ENCODE data around the gene UPF1. TPM values are rescaled to one million over a fixed set of nuclear protein-coding genes. Genes with fewer than 3 reads are reported as not detected.

Gene UPF1
- total RNA-seq, 4 donors from 2014 or later, result 63.9 to 157 (median 127) TPM

GRCh38 chr19:18785179-18786124, 46.3 kb upstream of the UPF1 start:
- peak; percentile 55 to 88 (median 87) for DNase-seq
- Histone ChIP-seq H3K36me3 (no peaks in the 10 kb centered on the region), H3K4me1 (peaks cover 0 to 44% (median 24%) of the 10 kb centered on the region in 4 donors), H3K27ac (no peak overlapping the region), H3K27me3 (peaks cover 0 to 37% of the 10 kb centered on the region in 2 donors), H3K4me3 (peak overlapping the region in 2 of 4 donors; percentile 5 to 18), H3K9me3 (peaks cover 0 to 3% (median 0%) of the 10 kb centered on the region in 4 donors)
- no peak for TF ChIP-seq CTCF (IDR thresholded peaks at IDR 0.05)
- TF ChIP-seq POLR2A (IDR thresholded peaks at IDR 0.05), result no peak

- no peak for DNase-seq
- peaks cover 0 to 48% of the 10 kb centered on the region in 2 donors for H3K27me3 ChIP-seq
- H3K4me3 ChIP-seq, result peak overlapping the region in 1 of 4 donors; percentile 11
- TF ChIP-seq CTCF (IDR thresholded peaks at IDR 0.05), result no peak
- H3K27ac ChIP-seq, result no peak overlapping the region
- H3K4me1 ChIP-seq, result peaks cover 0 to 52% (median 27%) of the 10 kb centered on the region in 4 donors
- H3K36me3 ChIP-seq, result no peaks in the 10 kb centered on the region
- H3K9me3 ChIP-seq, result peaks cover 0 to 3% (median 0%) of the 10 kb centered on the region in 4 donors
Observed at GRCh38 chr19:18788529-18789421, 43.0 kb upstream of the UPF1 start.

- DNase-seq, result no peak
- Histone ChIP-seq H3K4me1 (peaks cover 0 to 52% (median 27%) of the 10 kb centered on the region in 4 donors), H3K27ac (no peak overlapping the region), H3K9me3 (peaks cover 0 to 3% (median 0%) of the 10 kb centered on the region in 4 donors), H3K27me3 (peaks cover 0 to 48% of the 10 kb centered on the region in 2 donors), H3K36me3 (no peaks in the 10 kb centered on the region), H3K4me3 (peak overlapping the region in 3 of 4 donors; percentile 34 to 43 (median 34))
- TF ChIP-seq CTCF (IDR thresholded peaks at IDR 0.05) (no peak), POLR2A (IDR thresholded peaks at IDR 0.05) (no peak)
Observed at GRCh38 chr19:18789422-18789869, 42.3 kb upstream of the UPF1 start.

GRCh38 chr19:18789883-18790565, 41.7 kb upstream of the UPF1 start:
- DNase-seq, result peak in 1 of 3 donors; percentile 24
- Histone ChIP-seq H3K27ac (no peak overlapping the region), H3K9me3 (no peaks in the 10 kb centered on the region), H3K4me3 (peak overlapping the region in 3 of 4 donors; percentile 34 to 43 (median 34)), H3K36me3 (no peaks in the 10 kb centered on the region), H3K27me3 (peaks cover 0 to 48% of the 10 kb centered on the region in 2 donors), H3K4me1 (peaks cover 0 to 48% (median 26%) of the 10 kb centered on the region in 4 donors)
- TF ChIP-seq CTCF (IDR thresholded peaks at IDR 0.05) (no peak), POLR2A (IDR thresholded peaks at IDR 0.05) (no peak)

All from Peyer's patch (tissue), 4 donors.